ENCODE data around the gene SVOPL. TPM values are rescaled to one million over a fixed set of nuclear protein-coding genes. Genes with fewer than 3 reads are reported as not detected.

SVOPL gene
- total and polyA plus RNA-seq, 9 of the 15 experiments (the other 6 are each of a cell fraction or from before 2014, with no cell fraction given), result 0.13 to 0.42 (median 0.20) TPM; not detected in 6

GRCh38 chr7:138546064-138546619 is 155.0 kb downstream of the SVOPL start:
- Histone ChIP-seq H3K4me1 (replicated peaks in 1 of 2; ENCODE audit: control insufficient read depth in 2 of 2, insufficient read depth in 2 of 2, low read length in 2 of 2) (no peaks in the 10 kb centered on the region), H4K20me1 (replicated peaks; ENCODE audit: control insufficient read depth, insufficient read depth, low read length) (no peaks in the 10 kb centered on the region), H3K9me1 (ENCODE audit: control insufficient read depth, insufficient read depth, low read length) (no peaks in the 10 kb centered on the region), H3K36me3 (ENCODE audit: control insufficient read depth, insufficient read depth, low read length) (peaks cover 81% of the 10 kb centered on the region), H3K9me3 (replicated peaks; ENCODE audit: control insufficient read depth, insufficient read depth, low read depth, low read length) (no peaks in the 10 kb centered on the region), H3K4me2 (ENCODE audit: insufficient read depth, low read length) (no peak overlapping the region), H2AFZ (ENCODE audit: low read depth, low read length) (no peak overlapping the region), H3K27ac (ENCODE audit: extremely low read depth, low read depth, low read length) (no peak overlapping the region), H3K79me2 (ENCODE audit: control insufficient read depth, insufficient read depth, low read length) (peaks cover 5% of the 10 kb centered on the region; the same call in 1 of the 3 replicates), H3K27me3 (ENCODE audit: control insufficient read depth in 2 of 2, insufficient read depth in 2 of 2, low read length in 2 of 2) (no peaks in the 10 kb centered on the region), H3K4me3 (no peak overlapping the region), H3K9ac (ENCODE audit: insufficient read depth in 1 of 2, low read depth in 2 of 2, low read length in 2 of 2) (no peak overlapping the region)
- no peak for ATAC-seq
- in situ Hi-C loops (cut with MboI) (no loop called here), intact Hi-C loops (cut with micrococcal nuclease) (no loop called here)
- TF ChIP-seq ZFX (CRISPR knock-in tag; IDR thresholded peaks at IDR 0.05) (peak; percentile 28; the same call in 1 of the 2 replicates), ATF7 (IDR thresholded peaks at IDR 0.05) (no peak)
- WGBS (ENCODE audit: insufficient coverage, low coverage, missing lambda C conversion rate), result 93% methylated on average over 5 of the region's 5 CpGs
- ChIA-PET POLR2A (no interaction called here), CTCF (ENCODE audit: low intra/inter-chr PET ratio) (no interaction called here)
- BruUV-seq (replicated peaks), result no TSS peak
- DNase-seq (ENCODE audit: extremely low read depth in 1 of 4, low spot score in 3 of 4), result no peak
- no peak for FAIRE-seq

- intact Hi-C loops (cut with micrococcal nuclease), result no loop called here
- ATAC-seq (no peak), FAIRE-seq (no peak), DNase-seq (ENCODE audit: extremely low read depth in 1 of 4, low spot score in 3 of 4) (no peak)
- H2AFZ ChIP-seq (ENCODE audit: low read depth, low read length), result no peak overlapping the region
- 81% methylated on average over 6 of the region's 6 CpGs for WGBS (ENCODE audit: insufficient coverage, low coverage, missing lambda C conversion rate)
- CTCF ChIA-PET (ENCODE audit: low intra/inter-chr PET ratio), result no interaction called here
- BruUV-seq (replicated peaks), result no TSS peak
- H3K9me3 ChIP-seq (replicated peaks; ENCODE audit: control insufficient read depth, insufficient read depth, low read depth, low read length), result no peaks in the 10 kb centered on the region
- H3K4me3 ChIP-seq, result no peak overlapping the region
- no peaks in the 10 kb centered on the region for H4K20me1 ChIP-seq (replicated peaks; ENCODE audit: control insufficient read depth, insufficient read depth, low read length)
- no peaks in the 10 kb centered on the region for H3K4me1 ChIP-seq (replicated peaks in 1 of 2; ENCODE audit: control insufficient read depth in 2 of 2, insufficient read depth in 2 of 2, low read length in 2 of 2)
- H3K79me2 ChIP-seq (ENCODE audit: control insufficient read depth, insufficient read depth, low read length), result peaks cover 5% of the 10 kb centered on the region; the same call in 1 of the 3 replicates
- in situ Hi-C loops (cut with MboI), result no loop called here
- peaks cover 80% of the 10 kb centered on the region for H3K36me3 ChIP-seq (ENCODE audit: control insufficient read depth, insufficient read depth, low read length)
- no peak overlapping the region for H3K27ac ChIP-seq (ENCODE audit: extremely low read depth, low read depth, low read length)
- H3K27me3 ChIP-seq (ENCODE audit: control insufficient read depth in 2 of 2, insufficient read depth in 2 of 2, low read length in 2 of 2), result no peaks in the 10 kb centered on the region
- H3K4me2 ChIP-seq (ENCODE audit: insufficient read depth, low read length), result no peak overlapping the region
- POLR2A ChIA-PET, result no interaction called here
- no peak overlapping the region for H3K9ac ChIP-seq (ENCODE audit: insufficient read depth in 1 of 2, low read depth in 2 of 2, low read length in 2 of 2)
- no peaks in the 10 kb centered on the region for H3K9me1 ChIP-seq (ENCODE audit: control insufficient read depth, insufficient read depth, low read length)
- TF ChIP-seq WHSC1 (IDR thresholded peaks at IDR 0.05; ENCODE audit: low read length), result no peak
- TF ChIP-seq ZNF57 (CRISPR knock-in tag; IDR thresholded peaks at IDR 0.05), result no peak
- TF ChIP-seq NR2F6 (CRISPR knock-in tag; IDR thresholded peaks at IDR 0.05), result no peak
- no peak for TF ChIP-seq ZNF764 (CRISPR knock-in tag; IDR thresholded peaks at IDR 0.05; ENCODE audit: low read depth)
- no peak for TF ChIP-seq ZFP36 (IDR thresholded peaks at IDR 0.05; ENCODE audit: low read depth, low read length, partially characterized antibody)
- TF ChIP-seq MCM5 (IDR thresholded peaks at IDR 0.05; ENCODE audit: low read depth), result no peak
- TF ChIP-seq, protein P1, sequence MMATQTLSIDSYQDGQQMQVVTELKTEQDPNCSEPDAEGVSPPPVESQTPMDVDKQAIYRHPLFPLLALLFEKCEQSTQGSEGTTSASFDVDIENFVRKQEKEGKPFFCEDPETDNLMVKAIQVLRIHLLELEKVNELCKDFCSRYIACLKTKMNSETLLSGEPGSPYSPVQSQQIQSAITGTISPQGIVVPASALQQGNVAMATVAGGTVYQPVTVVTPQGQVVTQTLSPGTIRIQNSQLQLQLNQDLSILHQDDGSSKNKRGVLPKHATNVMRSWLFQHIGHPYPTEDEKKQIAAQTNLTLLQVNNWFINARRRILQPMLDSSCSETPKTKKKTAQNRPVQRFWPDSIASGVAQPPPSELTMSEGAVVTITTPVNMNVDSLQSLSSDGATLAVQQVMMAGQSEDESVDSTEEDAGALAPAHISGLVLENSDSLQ (IDR thresholded peaks at IDR 0.05), result no peak
- TF ChIP-seq NR2C2 (CRISPR knock-in tag; IDR thresholded peaks at IDR 0.05), result no peak
- no peak for TF ChIP-seq NR2C2 (tag; IDR thresholded peaks at IDR 0.05)
- no peak for TF ChIP-seq SIX5 (IDR thresholded peaks at IDR 0.05; ENCODE audit: borderline replicate concordance in 1 of 2, insufficient read depth in 1 of 2, low read depth in 1 of 2, low read length in 2 of 2)
- TF ChIP-seq STAT6 (CRISPR knock-in tag; IDR thresholded peaks at IDR 0.05), result no peak
Measured at GRCh38 chr7:138545123-138545522, 156.0 kb downstream of the SVOPL start.

Measured in K562 (cell line).